ENCODE data around the gene JUND.
A peak's percentile ranks its signal among the peaks of the same experiment; 100 is the strongest.

Gene JUND

DNA sequence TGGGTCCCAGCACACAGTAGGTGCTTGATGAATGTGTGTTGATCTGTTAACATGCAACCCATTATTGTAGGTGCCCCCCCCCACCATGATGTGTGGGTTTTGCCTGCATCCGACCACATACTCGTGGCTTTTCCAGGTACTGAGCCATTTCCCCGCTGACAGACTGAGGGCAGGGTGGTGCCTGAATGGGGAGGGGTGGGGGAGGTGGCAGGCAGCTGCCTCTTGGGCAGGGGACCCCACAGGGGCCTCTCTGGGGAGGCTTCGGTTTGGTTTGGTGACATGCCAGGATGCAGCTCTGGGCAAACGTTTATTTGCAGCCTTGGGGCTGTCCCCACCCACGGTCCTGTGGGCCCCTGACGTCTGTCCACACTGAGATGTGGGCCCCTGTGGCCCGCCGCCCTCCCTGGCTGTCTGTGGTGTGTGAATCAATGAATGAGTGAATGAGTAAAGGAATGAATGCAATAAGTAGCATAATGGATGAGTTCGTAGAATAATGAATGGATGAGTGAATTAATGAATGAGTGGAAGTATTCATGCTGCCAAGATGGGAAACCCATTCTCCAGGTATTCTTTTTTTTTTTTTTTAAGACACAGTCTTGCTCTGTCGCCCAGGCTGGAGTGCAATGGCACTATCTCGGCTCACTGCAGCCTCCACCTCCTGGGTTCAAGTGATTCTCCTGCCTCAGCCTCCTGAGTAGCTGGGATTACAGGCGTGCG, 9.0 kb upstream of the JUND start:
- no peak for TF ChIP-seq POLR2A (IDR thresholded peaks at IDR 0.05; ENCODE audit: low read length)
- no peak for TF ChIP-seq GATA1 (IDR thresholded peaks at IDR 0.05; ENCODE audit: low read depth, low read length)
- DNase-seq: no peak

DNA sequence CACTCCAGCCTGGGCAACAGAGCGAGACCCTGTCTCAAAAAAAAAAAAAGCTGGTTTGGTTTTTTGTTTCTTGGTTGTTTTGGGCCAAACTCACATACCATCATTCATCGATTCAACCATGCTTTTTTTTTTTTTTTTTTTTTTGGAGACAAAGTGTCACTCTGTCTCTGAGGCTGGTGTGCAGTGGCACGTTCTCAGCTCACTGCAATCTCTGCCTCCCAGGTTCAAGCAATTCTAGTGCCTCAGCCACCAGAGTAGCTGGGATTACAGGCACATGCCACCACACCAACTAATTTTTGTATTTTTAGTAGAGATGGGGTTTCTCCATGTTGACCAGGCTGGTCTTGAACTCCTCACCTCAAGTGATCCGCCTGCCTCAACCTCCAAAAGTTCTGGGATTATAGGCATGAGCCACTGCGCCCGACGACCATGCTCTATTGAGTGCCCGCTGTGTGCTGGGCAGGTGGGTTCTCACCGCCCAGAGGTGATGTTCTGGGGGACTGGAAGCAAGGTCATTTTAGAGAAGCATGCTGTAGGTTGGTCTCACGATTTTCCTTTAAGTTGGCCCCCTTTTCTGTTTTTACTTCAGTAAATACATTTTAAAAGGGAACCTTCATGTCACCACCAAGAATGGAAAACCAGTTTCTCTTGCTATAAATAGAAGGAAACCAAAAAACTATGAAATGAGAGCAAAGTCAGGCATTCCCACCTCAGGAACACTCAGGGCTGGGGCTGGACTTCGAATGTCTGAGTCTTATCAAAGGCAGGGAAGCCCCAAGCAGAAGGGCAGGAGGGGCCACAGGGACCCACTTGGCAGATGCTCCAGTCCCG, 8.3 kb upstream of the JUND start:
- TF ChIP-seq POLR2A (IDR thresholded peaks at IDR 0.05; ENCODE audit: low read length) (no peak), GATA1 (IDR thresholded peaks at IDR 0.05; ENCODE audit: low read depth, low read length) (no peak)
- DNase-seq: no peak

DNA sequence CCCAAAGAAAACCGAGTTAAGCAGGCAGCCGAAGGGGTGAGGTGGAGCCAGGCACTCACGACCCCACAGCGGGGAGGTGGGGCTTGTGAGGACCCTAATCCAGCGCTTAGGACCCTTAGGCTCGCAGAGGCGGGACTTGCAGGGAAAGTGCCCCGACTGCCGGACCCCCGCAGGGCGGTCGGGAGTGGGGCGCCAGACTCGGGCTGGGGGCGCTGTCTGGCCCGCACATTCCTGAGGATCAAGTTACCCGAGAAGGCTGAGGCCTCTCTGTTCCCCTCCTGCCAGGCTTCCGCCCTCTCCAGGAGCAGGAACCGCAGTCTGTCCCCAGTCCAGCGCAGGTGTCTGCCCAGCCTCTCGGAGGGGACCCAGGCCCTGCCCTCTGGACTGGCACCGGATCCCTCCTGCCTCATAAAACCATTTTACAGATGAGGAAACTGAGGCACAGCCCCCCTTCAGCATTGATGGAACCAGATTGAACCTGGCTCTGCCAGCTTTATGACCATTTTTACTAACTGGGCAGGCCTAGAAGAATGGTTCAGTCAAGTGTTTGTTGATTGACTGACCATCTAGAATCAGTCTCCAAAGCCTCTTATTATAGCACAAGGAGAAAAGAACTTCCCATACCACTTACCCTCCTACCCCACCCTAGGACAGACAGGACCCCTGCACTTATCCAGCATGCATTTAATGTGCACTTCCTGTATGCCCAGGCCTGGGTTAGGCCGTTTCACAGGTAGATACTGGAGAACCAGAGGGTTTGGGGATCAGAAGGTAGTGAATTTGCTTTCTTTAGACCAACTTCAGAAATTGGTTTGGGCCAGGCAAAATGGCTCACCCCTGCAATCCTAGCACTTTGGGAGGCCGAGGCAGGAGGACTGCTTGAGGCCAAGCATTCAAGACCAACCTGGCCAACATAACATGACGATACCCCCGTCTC, 6.7 kb upstream of the JUND start:
- DNase-seq: no peak
- TF ChIP-seq POLR2A (IDR thresholded peaks at IDR 0.05; ENCODE audit: low read length) (no peak), GATA1 (IDR thresholded peaks at IDR 0.05; ENCODE audit: low read depth, low read length) (no peak)

DNA sequence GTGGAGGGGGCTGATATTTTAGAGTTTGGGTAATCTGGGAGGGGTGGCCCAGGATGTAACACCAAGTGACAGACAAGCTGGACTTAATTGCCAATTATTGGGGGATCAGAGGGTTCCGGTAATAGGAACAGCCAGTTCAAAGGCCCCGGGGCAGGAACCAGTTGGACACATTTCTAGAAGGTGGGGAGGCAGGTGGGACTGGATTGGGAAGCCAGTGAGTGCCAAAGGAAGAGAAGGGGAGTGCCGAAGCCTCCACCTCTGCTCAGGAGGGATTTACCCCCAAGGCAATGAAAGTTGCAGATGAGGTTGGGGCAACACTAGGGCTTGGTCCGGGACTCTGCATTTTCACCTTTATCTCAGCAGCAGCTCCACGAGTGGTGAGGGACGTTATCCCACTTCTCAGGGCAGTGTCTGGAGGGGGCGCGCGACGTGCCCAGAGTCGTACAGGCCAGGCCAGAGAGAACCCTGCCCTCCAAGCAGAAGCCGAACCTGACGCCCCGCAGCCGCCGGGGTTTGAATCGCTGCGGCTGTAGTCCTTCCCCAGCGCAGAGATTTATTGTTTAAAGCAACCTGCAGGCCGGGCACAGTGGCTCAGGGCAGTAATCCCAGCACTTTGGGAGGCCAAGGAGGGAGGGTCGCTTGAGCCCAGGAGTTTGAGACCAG, 5.7 kb upstream of the JUND start:
- TF ChIP-seq GATA1 (IDR thresholded peaks at IDR 0.05; ENCODE audit: low read depth, low read length): no peak
- no peak for DNase-seq

DNA sequence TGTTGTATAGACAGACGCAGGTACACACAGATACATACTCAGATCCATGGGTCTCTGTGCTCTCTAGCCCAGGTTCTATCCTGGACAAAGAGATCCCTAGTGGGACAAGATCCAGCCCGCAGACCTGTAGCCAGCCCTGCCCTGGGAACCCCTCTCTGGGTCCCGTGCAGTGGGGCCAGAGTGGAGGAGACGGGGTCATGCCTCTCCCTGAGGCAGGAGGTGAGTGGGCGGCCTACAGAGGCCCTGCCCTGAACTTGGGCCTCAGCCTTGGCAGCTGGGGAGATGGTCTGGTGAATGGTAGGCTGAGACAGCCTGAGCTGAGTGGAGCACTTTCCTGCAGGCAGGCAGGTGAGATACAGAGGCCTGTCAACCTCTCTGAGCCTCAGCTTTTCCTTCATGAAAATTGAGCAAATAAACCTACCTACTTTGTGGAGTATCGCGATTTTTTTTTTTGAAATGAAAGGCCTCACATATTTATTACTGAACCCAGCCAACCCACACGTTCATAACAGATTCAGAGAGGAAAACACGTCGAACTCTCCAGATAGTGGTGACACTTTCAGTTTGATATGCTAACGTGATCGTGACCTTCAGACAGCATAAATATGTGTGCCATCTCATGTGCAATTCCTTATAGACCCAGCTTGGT, 3.4 kb upstream of the JUND start:
- no peak for DNase-seq
- TF ChIP-seq POLR2A (IDR thresholded peaks at IDR 0.05; ENCODE audit: low read length) (peak; percentile 30), GATA1 (IDR thresholded peaks at IDR 0.05; ENCODE audit: low read depth, low read length) (no peak)

DNA sequence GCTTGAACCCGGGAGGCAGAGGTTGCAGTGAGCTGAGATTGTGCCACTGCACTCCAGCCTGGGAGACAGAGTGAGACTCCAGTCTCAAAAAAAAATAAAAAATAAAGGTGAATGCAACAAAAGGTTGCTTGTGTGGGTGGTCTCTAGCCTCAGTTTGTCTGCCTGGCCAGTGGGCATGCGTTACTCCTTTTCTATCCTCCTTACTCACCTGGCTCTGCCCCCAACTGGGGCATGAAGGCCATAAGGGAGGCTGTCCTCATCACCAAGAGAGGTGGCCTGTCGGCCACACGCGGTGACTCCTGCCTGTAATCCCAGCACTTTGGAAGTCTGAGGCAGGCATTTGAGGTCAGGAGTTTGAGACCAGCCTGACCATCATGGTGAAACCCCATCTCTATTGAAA, 1.9 kb upstream of the JUND start:
- DNase-seq: no peak
- TF ChIP-seq GATA1 (IDR thresholded peaks at IDR 0.05; ENCODE audit: low read depth, low read length) (no peak), POLR2A (IDR thresholded peaks at IDR 0.05; ENCODE audit: low read length) (no peak)

DNA sequence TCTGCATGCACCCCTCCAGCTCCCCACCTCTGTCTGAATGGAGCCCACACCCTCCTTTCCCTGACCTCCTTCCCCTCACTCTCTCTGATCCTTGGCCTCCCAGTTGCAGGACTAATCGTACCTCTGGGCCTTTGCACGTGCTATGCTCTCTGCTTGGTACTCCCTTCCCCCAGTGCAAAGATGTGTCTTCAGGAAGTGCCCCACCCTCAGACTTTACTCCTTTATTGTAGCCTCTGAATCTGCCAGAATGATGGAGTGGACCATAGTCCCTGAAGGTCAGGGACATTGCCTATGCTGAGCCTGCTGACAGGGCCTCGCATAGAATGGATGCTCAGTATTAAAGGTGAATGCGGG, 1.3 kb upstream of the JUND start:
- DNase-seq: peak in 1 of 2 experiments; percentile 57
- TF ChIP-seq GATA1 (IDR thresholded peaks at IDR 0.05; ENCODE audit: low read depth, low read length) (no peak), POLR2A (IDR thresholded peaks at IDR 0.05; ENCODE audit: low read length) (no peak)

DNA sequence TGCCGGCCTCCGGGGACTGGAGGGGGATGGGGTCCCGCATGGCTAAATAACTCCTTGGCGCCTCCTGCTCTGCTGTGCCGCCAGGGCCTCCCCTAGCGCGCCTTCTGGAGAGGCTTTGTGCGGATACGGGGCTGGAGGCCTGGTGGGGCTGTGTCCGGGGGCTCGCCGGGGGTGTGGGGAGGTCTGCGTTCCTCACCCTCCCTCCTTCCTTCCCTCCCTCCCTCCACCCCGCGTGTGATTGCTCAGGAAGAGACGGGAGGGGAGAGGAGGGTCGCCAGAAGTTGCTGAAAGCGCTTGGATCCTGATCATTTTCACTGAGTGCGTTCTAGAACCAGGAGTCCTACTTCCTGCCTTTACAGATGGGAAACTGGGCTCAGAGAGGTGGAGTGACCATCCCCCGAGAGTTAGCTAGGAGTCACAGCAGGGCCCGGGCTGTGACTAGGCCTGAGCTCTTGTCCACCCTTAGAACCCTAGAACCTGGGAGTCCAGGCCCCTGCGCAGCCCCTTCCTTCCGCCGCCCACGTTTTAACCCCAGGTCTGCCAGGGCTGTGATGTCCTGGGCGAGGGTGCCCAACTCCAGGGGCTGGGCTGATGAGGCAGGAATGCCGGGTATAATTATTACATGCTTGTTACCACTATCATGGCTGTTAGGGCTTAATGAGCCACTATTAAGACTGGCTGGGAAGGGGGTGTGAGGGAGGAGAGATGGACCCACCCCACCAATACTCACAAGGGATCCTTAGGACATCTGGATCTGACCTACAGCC, 782 bp upstream of the JUND start:
- DNase-seq: no peak
- TF ChIP-seq POLR2A (IDR thresholded peaks at IDR 0.05; ENCODE audit: low read length): peak; percentile 54
- no peak for TF ChIP-seq GATA1 (IDR thresholded peaks at IDR 0.05; ENCODE audit: low read depth, low read length)

DNA sequence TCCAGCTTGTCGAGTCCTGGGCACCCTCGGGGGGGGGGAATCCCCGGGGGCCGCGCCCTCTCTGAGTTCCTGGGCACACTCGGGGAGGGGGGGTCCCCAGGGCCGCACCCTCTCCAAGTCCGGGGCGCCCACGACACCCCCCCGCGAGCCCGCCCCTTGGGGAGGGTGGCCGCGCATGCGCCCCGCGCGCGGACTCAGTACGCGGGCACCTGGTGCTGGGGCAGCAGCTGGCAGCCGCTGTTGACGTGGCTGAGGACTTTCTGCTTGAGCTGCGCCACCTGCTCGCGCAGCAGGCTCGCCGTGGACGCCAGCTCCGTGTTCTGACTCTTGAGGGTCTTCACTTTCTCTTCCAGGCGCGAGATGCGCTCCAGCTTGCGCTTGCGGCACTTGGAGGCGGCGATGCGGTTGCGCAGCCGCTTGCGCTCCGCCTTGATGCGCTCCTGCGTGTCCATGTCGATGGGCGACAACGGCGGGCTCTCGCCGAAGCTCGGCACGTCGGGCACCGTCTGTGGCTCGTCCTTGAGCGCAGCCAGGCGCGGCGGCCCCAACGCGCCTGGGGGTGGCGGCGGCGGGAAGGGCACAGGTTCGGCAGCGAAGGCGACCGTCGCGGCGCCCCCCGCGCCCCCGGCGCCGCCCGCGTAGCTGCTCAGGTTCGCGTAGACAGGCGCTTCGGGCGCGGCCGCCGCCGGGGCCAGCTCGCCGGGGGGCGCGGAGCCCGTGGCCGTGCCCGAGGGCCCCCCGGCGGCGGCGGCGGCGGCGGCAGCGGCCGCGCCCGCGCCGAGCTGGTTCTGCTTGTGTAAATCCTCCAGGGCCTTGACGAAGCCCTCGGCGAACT, 958 bp downstream of the JUND start:
- TF ChIP-seq GATA1 (IDR thresholded peaks at IDR 0.05; ENCODE audit: low read depth, low read length): no peak
- peak; percentile 65 for TF ChIP-seq POLR2A (IDR thresholded peaks at IDR 0.05; ENCODE audit: low read length)
- DNase-seq: peak; percentile 91 to 94

DNA sequence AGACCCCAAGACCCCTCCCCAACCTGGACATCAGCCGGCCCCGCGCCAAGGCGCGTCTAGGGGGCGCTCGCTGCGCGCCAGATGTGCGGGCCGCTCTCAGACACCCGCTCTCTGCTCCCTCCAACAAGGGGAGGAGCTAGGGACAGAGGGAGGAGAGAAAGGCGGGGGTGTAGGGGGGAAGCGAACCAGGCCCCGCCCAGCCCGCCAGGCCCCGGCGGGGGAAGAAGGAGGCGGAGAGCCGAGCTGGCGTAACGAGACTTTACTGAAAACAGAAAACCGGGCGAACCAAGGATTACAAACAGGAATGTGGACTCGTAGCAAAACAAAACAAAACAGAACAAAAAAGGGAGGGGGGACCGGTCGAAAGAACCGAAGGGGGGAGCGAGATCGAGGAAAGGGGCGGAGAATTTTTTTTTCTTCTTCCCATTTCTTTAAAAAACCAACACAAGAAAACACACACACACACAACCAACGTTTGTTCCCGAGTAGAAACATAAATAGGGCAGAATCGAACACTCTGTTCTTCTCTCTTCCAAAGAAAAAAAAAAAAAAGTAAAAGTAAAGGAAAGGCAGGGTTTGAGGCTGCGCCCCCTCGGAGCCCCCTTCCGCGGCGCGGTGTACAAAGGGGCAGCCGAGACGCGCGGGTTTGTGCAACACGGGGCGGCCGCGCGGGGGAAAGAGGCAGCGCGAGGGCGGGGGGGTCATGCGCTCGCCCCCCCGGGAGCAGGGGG, 1.7 kb downstream of the JUND start:
- TF ChIP-seq POLR2A (IDR thresholded peaks at IDR 0.05; ENCODE audit: low read length) (peak; percentile 22), GATA1 (IDR thresholded peaks at IDR 0.05; ENCODE audit: low read depth, low read length) (no peak)
- DNase-seq: peak; percentile 96 to 97

DNA sequence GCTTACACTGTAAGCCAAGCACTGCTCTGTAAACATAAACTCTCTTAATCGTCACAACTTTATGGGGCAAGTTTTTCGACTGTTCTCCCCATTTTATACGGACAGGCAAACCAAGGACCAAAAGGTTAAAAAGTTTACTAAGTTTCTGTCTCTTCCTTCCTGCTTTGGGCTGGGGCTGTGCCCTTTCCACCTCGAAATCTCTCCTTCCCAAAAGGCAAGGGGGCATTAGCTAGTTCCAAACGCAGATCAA, 2.2 kb downstream of the JUND start:
- TF ChIP-seq GATA1 (IDR thresholded peaks at IDR 0.05; ENCODE audit: low read depth, low read length): no peak
- TF ChIP-seq POLR2A (IDR thresholded peaks at IDR 0.05; ENCODE audit: low read length): peak; percentile 68
- DNase-seq: no peak

Measured in erythroblast (primary cell).